Gastroesophageal sphincter (tissue), 3 donors: ENCODE data around the gene AIF1.

Experiments
- CTCF ChIP-seq, 4 experiments: fragments of 200-600 bp in 2 of 4; fragments of 450-650 bp in 2 of 4; sonication (generic) in 1 of 4; IDR thresholded peaks; one replicate each; pipeline ENCODE4 v1.5.1; 2017 to 2019; ENCODE audit warnings: antibody characterized with exemption in 4 of 4, mild to moderate bottlenecking in 2 of 4, moderate library complexity in 2 of 4
- EP300 ChIP-seq: sonication (generic); formaldehyde crosslinking; IDR thresholded peaks from one replicate; pipeline ENCODE4 v1.6.1; 2017; ENCODE audit warnings: antibody characterized with exemption, mild to moderate bottlenecking
- POLR2AphosphoS5 ChIP-seq: sonication (generic); formaldehyde crosslinking; IDR thresholded peaks from one replicate; pipeline ENCODE4 v1.6.1; 2017; ENCODE audit warnings: antibody characterized with exemption

DNA sequence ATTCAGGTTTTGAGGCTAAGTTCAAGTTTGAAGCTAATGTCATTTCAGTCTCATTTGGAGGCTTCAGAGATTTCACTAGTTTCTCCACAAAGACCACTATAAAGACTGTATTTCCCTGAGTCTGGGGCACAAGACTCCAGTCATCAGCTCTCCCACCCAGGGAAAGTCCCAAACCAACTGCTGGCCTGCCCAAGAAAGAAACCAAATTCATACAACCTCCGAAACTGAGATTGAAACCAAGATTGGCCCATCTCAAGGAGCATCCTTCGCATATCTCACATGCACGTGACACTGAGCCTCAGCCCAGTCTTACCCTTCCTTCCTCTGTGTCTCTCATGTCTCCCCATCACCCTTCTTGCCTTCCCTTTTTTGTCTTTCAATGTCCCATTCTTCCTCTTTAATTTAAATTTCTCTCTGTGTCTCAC, 46.5 kb upstream of the AIF1 start:
- TF ChIP-seq POLR2AphosphoS5 (no peak), CTCF (IDR thresholded peaks at IDR 0.05) (no peak), EP300 (no peak)
